GM21367 (cell line): Measurements from ENCODE around the gene POTEG.
"Not testable (repeated sequence)": the region's sequence is repeated elsewhere in the genome, so short reads cannot be mapped to it uniquely, and the experiment has no call there.

Experiments used
- ATAC-seq: cut with Tn5 transposase; IDR thresholded peaks from one replicate; pipeline ENCODE4 v1.9.1; 2021; ENCODE audit not compliant: unreplicated experiment

Gene POTEG

DNA sequence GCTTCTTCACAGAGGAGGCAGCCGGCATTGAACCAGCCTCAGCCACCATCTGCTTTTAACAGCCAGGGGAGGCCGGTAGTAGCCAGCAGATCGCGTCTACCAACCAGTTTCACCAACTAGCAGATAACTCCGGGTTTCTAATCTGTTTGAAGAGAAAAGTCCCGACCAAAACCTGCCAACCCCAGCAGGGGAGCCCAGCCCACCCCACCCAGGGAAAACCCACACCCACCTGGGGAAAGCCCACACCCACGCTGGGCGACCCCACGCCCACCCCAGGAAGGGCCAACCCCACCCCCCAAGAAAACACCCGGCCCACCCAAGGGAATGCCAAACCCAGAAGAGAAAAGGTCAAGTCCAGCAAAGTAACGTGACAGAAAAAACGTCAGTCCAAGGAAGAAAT is at the start of gene POTEG:
POTEG (minus strand) TSS at position 101 of the 400 bp plus-strand sequence; CDS start at position 49, 52 bp downstream.
- not testable (repeated sequence) for ATAC-seq

GRCh38 chr14:19482093-19482492 is 48.0 kb upstream of the POTEG start:
- not testable (repeated sequence) for ATAC-seq

DNA sequence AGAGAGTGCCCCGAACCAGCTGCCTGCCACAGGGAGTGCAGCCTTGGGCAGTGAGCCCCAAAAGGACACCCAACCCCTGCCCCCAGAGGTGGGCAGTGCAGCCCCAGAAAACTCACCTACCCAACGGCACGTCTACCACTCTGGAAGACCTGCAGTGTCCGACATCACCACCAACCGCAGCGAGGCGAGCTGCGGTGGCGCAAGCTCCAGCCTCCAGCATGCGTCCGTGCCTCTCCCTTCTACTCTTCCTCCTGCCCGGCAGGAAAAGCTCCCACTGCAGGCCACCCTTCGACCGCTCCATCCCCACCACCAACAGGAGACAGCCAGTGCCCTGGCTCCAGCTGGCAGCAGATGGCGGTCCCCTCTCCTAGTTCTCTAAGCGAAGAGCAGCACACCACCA is 47.3 kb upstream of the POTEG start:
- ATAC-seq = not testable (repeated sequence)

GRCh38 chr14:19480491-19480890 is 46.4 kb upstream of the POTEG start:
- ATAC-seq = not testable (repeated sequence)

GRCh38 chr14:19445761-19446160 is 11.6 kb upstream of the POTEG start:
- not testable (repeated sequence) for ATAC-seq

- not testable (repeated sequence) for ATAC-seq
Measured at GRCh38 chr14:19439826-19440225, 5.7 kb upstream of the POTEG start.

DNA sequence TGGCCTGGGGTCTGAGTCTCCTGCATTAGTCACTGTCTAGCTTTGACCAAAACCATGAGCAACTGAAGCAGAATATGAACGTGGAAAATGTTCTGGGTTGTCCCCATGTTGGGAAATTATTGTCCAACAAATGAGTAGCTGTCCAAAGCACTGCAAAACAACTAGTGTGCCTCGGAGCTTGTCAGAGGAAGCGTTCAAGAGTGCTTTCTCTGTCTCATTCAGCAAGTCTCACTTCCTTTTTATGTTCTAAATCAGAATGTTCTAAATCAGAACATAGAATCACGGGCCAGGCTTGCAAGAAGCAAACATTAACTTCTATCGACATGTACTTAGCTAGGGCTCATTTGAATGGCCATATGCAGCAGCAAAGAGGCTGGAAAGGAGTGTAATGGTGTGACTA is 5.1 kb upstream of the POTEG start:
- ATAC-seq = peak; percentile 39

- ATAC-seq = not testable (repeated sequence)
Measured at GRCh38 chr14:19437126-19437443, 2.9 kb upstream of the POTEG start.

DNA sequence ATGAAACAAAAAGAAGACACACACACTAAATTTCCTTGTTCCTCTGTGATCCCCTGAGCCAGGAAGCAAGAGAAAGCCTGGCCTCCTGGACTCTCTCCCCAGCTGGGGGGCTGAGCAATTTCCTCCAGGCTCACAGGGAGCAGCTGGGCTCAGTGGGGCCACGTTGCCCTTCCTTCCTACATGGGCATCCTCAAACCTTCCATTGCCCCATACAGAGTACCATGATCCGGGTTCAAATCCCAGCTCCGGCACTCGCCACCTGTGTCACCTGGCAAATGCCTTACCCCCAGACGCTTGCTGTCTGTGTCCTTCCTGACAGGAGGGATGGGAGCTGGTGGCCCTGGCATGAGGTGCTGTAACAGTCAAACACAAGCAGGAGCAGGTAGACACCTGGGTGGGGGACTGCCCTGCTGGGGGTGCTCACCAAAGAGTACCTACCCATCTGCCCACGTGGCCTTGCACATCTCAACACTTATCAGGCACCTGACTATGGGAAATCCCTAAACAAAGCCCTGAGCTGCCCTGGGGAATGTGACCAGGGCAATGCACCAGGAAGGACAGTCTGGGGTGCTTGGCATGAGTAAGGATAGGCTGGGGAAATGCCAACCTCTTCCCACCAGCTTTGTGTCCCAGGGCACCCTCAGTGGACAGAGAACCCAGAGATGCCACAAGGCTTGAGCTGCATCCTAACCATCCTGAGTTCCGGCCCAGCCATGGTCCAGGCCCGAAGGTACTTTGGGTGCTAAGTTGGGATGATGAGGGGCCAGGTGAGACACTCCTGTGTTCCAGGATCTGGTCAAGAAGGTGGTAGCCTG is 2.4 kb upstream of the POTEG start:
- not testable (repeated sequence) for ATAC-seq

DNA sequence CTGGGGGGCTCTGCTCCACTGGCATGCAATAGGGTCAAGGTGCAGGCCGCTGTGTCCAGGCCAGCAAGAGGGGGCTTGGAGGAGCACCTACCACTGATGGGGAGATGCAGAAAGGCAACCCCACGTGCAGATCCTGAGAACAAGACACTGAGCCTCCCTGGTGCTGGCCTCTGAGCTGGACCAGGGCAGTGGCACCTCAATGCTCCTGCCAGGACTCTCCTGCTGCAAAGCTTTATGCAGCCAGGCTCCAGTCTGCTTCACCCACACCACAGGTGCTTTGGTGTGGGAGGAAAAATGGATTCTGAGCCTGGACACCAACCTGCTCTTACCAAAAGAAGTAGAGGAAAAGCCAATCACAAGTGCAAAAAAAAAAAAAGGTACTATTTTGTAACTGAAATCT is 1.7 kb upstream of the POTEG start:
- ATAC-seq = not testable (repeated sequence)

DNA sequence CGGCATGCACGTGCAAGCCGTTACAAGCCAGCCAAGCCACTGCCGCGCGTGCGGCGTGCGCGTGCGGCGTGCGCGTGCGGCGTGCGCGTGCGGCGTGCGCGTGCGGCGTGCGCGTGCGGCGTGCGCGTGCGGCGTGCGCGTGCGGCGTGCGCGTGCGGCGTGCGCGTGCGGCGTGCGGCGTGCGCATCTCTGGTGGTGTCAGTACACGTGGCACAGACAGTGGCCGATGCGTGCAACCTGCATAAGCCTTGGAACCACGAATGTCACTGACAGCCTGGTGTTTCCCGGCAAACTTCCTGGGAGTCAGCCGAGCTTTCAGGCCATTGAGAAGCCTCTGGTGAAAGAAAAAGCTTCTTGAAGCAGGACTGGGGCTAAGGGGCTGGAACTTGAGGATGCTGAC is 750 bp upstream of the POTEG start:
- ATAC-seq = not testable (repeated sequence)

- ATAC-seq = not testable (repeated sequence)
Measured at GRCh38 chr14:19433765-19434164, 376 bp downstream of the POTEG start.

DNA sequence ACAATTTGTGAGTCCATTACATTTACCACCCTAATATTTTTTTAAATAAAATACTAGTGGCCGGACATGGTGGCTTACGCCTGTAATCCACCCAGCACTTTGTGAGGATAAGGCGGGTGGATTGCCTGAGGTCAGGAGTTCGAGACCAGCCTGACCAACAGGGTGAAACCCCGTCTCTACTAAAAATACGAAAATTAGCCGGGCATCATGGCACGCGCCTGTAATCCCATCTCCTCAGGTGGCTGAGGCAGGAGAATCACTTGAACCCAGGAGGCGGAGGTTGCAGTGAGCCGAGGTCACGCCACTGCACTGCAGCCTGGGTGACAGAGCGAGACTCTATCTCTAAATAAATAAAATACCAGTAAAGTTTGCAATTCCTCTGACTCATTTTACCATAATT is 25.6 kb downstream of the POTEG start:
- ATAC-seq = not testable (repeated sequence)

- not testable (repeated sequence) for ATAC-seq
Measured at GRCh38 chr14:19402097-19402496, 32.0 kb downstream of the POTEG start.

- ATAC-seq = not testable (repeated sequence)
Measured at GRCh38 chr14:19394727-19395126, 39.4 kb downstream of the POTEG start.

DNA sequence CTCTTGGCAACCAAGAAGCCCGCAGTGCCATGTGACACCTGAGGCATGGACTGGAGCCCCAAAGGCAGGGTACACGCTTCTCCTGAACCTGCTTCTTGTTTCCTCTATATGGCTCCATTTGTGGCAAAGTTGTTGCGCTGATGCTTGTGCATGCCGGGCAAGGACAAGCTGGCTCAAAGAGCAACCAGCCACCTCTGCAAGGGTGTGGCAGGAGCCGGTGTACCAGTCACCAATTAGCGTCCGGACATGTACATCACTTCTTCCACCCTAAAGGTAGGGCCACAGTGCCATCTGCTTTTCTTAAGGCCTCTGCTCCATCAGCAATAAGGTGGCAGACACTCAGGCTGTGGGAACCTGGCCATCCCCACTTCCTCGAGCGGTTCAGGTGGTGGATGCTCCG is 43.9 kb downstream of the POTEG start:
- ATAC-seq = not testable (repeated sequence)

DNA sequence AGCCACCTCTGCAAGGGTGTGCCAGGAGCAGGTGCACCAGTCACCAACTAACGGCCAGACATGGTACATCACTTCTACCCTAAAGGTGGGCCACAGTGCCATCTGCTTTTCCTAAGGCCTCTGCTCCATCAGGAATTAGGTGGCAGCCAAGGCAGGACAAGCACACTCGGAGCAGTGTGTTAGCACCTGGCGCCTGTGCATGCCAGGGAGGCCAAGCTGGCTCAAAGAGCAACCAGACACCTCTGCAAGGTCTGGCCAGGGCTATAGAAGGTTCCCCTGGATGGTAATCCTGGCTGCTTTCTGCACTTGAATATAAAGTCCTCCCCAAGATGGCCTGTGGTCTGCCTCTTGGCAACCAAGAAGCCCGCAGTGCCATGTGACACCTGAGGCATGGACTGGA is 45.4 kb downstream of the POTEG start:
- not testable (repeated sequence) for ATAC-seq

DNA sequence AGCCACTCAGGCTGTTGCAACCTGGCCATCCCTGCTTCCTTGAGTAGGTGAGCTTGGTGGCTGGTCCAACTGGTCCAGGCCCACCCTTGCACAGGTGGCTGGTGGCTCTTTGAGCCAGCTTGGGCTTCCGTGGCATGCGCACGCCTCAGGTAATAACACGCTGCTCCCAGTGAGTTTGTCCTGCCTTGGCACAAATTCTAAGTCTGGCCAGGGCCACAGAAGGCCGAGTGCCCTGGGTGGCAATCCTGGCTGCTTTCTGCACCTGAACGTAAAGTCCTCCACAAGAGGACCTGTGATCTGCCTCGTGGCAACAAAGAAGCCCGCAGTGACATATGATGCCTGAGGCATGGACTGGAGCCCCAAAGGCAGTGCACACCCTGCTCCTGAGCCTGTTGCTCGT is 47.1 kb downstream of the POTEG start:
- ATAC-seq = not testable (repeated sequence)

- ATAC-seq = not testable (repeated sequence)
Measured at GRCh38 chr14:19386309-19386708, 47.8 kb downstream of the POTEG start.

GRCh38 chr14:19384088-19384781 is 49.9 kb downstream of the POTEG start:
- ATAC-seq = not testable (repeated sequence)

DNA sequence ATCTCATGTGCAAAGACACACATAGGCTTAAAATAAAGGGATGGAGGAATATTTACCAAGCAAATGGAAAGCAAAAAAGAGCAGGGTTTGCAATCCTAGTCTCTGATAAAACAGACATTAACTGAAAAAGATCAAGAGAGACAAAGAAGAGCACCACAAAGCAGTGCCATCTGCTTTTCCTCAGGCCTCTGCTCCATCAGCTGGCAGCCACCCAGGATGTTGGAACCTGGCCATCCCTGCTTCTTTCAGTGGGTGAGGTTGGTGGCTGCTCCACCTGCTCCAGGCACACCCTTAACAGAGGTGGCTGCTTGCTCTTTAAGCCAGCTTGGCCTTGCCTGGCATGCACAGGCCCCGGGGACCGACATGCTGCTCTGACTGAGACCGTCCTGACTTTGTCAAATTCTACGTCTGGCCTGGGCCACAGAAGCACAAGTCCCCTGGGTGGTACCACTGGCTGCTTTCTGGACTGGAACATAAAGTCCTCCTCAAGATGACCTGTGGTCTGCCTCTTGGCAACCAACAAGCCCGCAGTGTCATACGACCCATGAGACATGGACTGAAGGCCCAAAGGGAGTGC is 51.0 kb downstream of the POTEG start:
- ATAC-seq = not testable (repeated sequence)

DNA sequence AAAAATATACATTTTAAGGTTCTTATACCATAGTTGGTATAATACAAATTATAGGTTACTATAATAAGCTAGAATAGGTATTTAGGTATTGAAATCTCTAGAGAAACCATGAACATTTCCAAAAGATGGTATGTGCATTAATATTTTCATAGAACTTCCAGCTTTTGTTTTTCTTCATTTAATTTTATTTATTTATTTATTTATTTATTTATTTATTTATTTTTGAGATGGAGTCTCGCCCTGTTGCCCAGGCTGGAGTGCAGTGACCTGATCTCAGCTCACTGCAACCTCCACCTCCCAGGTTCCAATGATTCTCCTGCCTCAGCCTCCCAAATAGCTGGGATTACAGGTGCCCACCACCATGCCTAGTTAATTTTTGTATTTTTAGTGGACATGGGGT is 54.0 kb downstream of the POTEG start:
- not testable (repeated sequence) for ATAC-seq
